PC-9 (cell line): ENCODE measurements around the gene NAA10. TPM values are rescaled to one million over a fixed set of nuclear protein-coding genes. Genes with fewer than 3 reads are reported as not detected.

ENCODE experiments used
- BruUV-seq: library from RNA; stranded (reverse); fragments of 400-500 nt; replicated peaks from 2 replicates; lab custom pipeline; 2021; lab: Mats Ljungman, UMichigan
- CTCF ChIA-PET: fragments of 300-600 bp; sonication (Branson Sonifier 250); formaldehyde crosslinking; loops from one replicate; lab custom pipeline; 2022; ENCODE audit warnings: antibody characterized with exemption; lab: Charles Lee
- POLR2A ChIA-PET: fragments of 300-600 bp; sonication (Branson Sonifier 250); formaldehyde crosslinking; loops from one replicate; lab custom pipeline; 2022; ENCODE audit warnings: antibody characterized with exemption; ENCODE audit not compliant: unreplicated experiment; lab: Charles Lee
- DNase-seq, 2 experiments: peaks; one replicate each; pipeline versions ENCODE4 v3.0.0 to v3.0.0-alpha.2; 2015 to 2022; ENCODE audit warnings: mixed read lengths in 1 of 2
- H2AFZ ChIP-seq: fragments of 200-600 bp; sonication (generic); 2 replicates; pipeline ENCODE4 v1.8.1; 2017; ENCODE audit warnings: antibody characterized with exemption
- H3F3A ChIP-seq: fragments of 200-600 bp; sonication (generic); 2 replicates; pipeline ENCODE4 v1.8.1; 2017; ENCODE audit warnings: antibody characterized with exemption, mild to moderate bottlenecking, low read depth; ENCODE audit not compliant: insufficient read depth
- H3K27ac ChIP-seq: fragments of 200-600 bp; sonication (generic); 2 replicates; pipeline ENCODE4 v1.6.1; 2016; ENCODE audit warnings: mixed run types
- H3K27me3 ChIP-seq: fragments of 200-600 bp; sonication (generic); 2 replicates; pipeline ENCODE4 v1.6.1; 2016; ENCODE audit warnings: low read depth, mixed run types; ENCODE audit not compliant: insufficient read depth
- H3K36me3 ChIP-seq: fragments of 200-600 bp; sonication (generic); 2 replicates; pipeline ENCODE4 v1.6.1; 2016; ENCODE audit warnings: low read depth, mixed run types
- H3K4me1 ChIP-seq: fragments of 200-600 bp; sonication (generic); replicated peaks from 2 replicates; pipeline ENCODE4 v1.6.1; 2016; ENCODE audit warnings: mixed run types; ENCODE audit not compliant: insufficient read depth
- H3K4me2 ChIP-seq: fragments of 200-600 bp; sonication (generic); 2 replicates; pipeline ENCODE4 v1.6.1; 2017; ENCODE audit warnings: mixed run types
- H3K4me3 ChIP-seq: fragments of 200-600 bp; sonication (generic); 2 replicates; pipeline ENCODE4 v1.6.1; 2016; ENCODE audit warnings: mixed run types
- H3K79me2 ChIP-seq: fragments of 200-600 bp; sonication (generic); 2 replicates; pipeline ENCODE4 v1.6.1; 2017; ENCODE audit warnings: low read depth, mixed run types
- H3K9me2 ChIP-seq: fragments of 200-600 bp; sonication (generic); 2 replicates; pipeline ENCODE4 v1.8.1; 2017; ENCODE audit warnings: mild to moderate bottlenecking; ENCODE audit not compliant: insufficient read depth
- H3K9me3 ChIP-seq: fragments of 200-600 bp; sonication (generic); 2 replicates; pipeline ENCODE4 v1.8.1; 2016; ENCODE audit warnings: low read depth; ENCODE audit not compliant: insufficient read depth
- H4K20me1 ChIP-seq: fragments of 200-600 bp; sonication (generic); 2 replicates; pipeline ENCODE4 v1.8.1; 2017; ENCODE audit not compliant: insufficient read depth
- EZH2 ChIP-seq: fragments of 200-600 bp; sonication (generic); IDR thresholded peaks from 2 replicates; pipeline ENCODE4 v1.8.0; 2017; ENCODE audit warnings: antibody characterized with exemption, low read depth
- intact Hi-C: fragments of 100-400 bp; cut with micrococcal nuclease; formaldehyde crosslinking; loops from one replicate; pipeline ENCODE4 v1.10.0; 2022; ENCODE audit not compliant: unreplicated experiment
- microRNA-seq: library from miRNA; unstranded; fragments of <30 nt; microRNA quantifications from one replicate; pipeline ENCODE4 v1.2.0, GENCODE V29; 2021; ENCODE audit warnings: borderline number of aligned reads, borderline replicate concordance
- total RNA-seq: library from RNA; stranded (reverse); gene quantifications from 2 replicates; pipeline ENCODE4 v1.2.3, GENCODE V29; 2021
- TF ChIP-seq, protein P1 (sequence below): fragments of 200-600 bp; sonication (generic); conservative IDR thresholded peaks from 2 replicates; pipeline ENCODE4 v1.6.1; 2017; ENCODE audit warnings: mixed run types, antibody characterized with exemption, mild to moderate bottlenecking, moderate library complexity

The NAA10 gene
- total RNA-seq, 1 experiment from 2014 or later: 181 TPM

DNA sequence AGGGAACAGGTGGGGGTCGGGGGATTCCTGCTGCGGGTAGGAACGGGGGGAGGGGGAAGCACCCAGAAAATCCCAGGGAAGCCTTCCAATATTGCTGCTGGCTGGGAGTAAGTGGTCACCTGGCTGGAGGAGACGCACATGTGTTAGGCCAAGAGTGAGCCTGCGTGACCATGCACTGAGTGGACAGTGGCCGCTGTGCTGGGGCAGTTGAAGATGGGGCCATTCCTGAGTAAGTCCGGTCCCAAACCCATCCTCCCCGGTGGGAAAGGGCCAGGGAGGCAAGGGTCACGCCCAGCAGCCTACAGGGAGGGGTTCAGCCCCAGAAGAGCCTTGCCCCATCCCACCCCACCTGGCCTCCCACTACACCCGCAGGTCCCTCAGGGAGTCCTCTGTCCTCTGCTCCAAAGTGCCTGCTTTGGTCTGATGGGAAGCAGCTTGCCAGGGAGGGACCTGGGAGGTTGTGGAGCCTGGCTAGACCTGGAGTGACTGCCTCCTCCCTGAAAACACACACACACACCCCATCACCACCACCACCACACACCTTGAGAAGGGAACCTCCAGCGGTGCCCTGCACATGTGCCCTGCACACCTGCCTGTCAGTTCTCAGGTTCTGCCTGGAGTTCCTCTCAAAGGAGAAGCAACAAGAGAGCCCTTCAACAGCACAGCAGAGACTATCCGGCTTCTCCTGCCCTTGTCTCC is 54.9 kb downstream of the NAA10 start:
- BruUV-seq: no TSS peak
- H3K4me3 ChIP-seq: no peak overlapping the region
- no peak overlapping the region for H3K27ac ChIP-seq
- H3F3A ChIP-seq: no peaks in the 10 kb centered on the region
- H3K9me2 ChIP-seq: no peaks in the 10 kb centered on the region
- H3K9me3 ChIP-seq: no peaks in the 10 kb centered on the region
- no peaks in the 10 kb centered on the region for H3K4me1 ChIP-seq
- H3K4me2 ChIP-seq: no peak overlapping the region
- H3K79me2 ChIP-seq: no peaks in the 10 kb centered on the region
- no peaks in the 10 kb centered on the region; the same call in 1 of the 2 replicates for H4K20me1 ChIP-seq
- peaks cover 3% of the 10 kb centered on the region for H3K27me3 ChIP-seq
- CTCF ChIA-PET: no interaction called here
- no peak overlapping the region for H2AFZ ChIP-seq
- no peak for TF ChIP-seq EZH2
- TF ChIP-seq, protein P1, sequence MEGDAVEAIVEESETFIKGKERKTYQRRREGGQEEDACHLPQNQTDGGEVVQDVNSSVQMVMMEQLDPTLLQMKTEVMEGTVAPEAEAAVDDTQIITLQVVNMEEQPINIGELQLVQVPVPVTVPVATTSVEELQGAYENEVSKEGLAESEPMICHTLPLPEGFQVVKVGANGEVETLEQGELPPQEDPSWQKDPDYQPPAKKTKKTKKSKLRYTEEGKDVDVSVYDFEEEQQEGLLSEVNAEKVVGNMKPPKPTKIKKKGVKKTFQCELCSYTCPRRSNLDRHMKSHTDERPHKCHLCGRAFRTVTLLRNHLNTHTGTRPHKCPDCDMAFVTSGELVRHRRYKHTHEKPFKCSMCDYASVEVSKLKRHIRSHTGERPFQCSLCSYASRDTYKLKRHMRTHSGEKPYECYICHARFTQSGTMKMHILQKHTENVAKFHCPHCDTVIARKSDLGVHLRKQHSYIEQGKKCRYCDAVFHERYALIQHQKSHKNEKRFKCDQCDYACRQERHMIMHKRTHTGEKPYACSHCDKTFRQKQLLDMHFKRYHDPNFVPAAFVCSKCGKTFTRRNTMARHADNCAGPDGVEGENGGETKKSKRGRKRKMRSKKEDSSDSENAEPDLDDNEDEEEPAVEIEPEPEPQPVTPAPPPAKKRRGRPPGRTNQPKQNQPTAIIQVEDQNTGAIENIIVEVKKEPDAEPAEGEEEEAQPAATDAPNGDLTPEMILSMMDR: no peak
- no peak for DNase-seq
- POLR2A ChIA-PET: no interaction called here
- H3K36me3 ChIP-seq: no peaks in the 10 kb centered on the region
- intact Hi-C loops: loop anchor here (10.0 kb wide), 2 partner anchors 85 to 175 kb away; partner anchors contain the start of genes IDH3G and SSR4

Small RNA genes within 50 kb of the gene (microRNA-seq; reads per million reads assigned to microRNA genes)
- gene MIR3202-1 (not detected), gene MIR3202-2 (not detected)

Other genes with a start within 250 kb of the NAA10 start
- 37.6 and 40.5 TPM in 2 replicates for gene SLC6A8, start 247.1 kb downstream of the NAA10 start, total RNA-seq
- 522 and 541 TPM in 2 replicates for gene BCAP31, start 210.7 kb downstream of the NAA10 start, total RNA-seq
- 40.0 and 44.9 TPM in 2 replicates for gene ABCD1, start 210.2 kb downstream of the NAA10 start, total RNA-seq
- 39.4 and 41.4 TPM in 2 replicates for gene PLXNB3, start 170.8 kb downstream of the NAA10 start, total RNA-seq
- gene SRPK3, start 154.0 kb downstream of the NAA10 start, total RNA-seq: 0.40 and 0.46 TPM in 2 replicates
- 47.7 and 63.4 TPM in 2 replicates for gene IDH3G, start 140.7 kb downstream of the NAA10 start, total RNA-seq
- 223 and 310 TPM in 2 replicates for gene SSR4, start 140.4 kb downstream of the NAA10 start, total RNA-seq
- 0.17 and 0.25 TPM in 2 replicates for gene PDZD4, start 104.5 kb downstream of the NAA10 start, total RNA-seq
- 68.8 and 79.0 TPM in 2 replicates for gene L1CAM, start 48.9 kb downstream of the NAA10 start, total RNA-seq
- 3.2 and 3.8 TPM in 2 replicates for gene AVPR2, start 30.4 kb downstream of the NAA10 start, total RNA-seq
- gene ARHGAP4, start 8.8 kb downstream of the NAA10 start, total RNA-seq: 47.0 and 86.0 TPM in 2 replicates
- 6.8 and 6.9 TPM in 2 replicates for gene RENBP, start 9.6 kb upstream of the NAA10 start, total RNA-seq
- gene HCFC1, start 36.8 kb upstream of the NAA10 start, total RNA-seq: 67.1 and 79.9 TPM in 2 replicates
- 20.1 and 30.8 TPM in 2 replicates for gene TMEM187, start 37.7 kb upstream of the NAA10 start, total RNA-seq
- gene IRAK1, start 84.9 kb upstream of the NAA10 start, total RNA-seq: 317 and 364 TPM in 2 replicates
- 85.6 and 90.1 TPM in 2 replicates for gene MECP2, start 162.7 kb upstream of the NAA10 start, total RNA-seq
- gene OPN1LW, start 209.2 kb upstream of the NAA10 start, total RNA-seq: not detected in 2 replicates
- gene OPN1MW, start 247.6 kb upstream of the NAA10 start, total RNA-seq: not detected in 2 replicates